ENCODE data around the gene PLAGL2. TPM values are rescaled to one million over a fixed set of nuclear protein-coding genes. Genes with fewer than 3 reads are reported as not detected.

PLAGL2 gene
- total and polyA plus RNA-seq, 2 donors (not counting 1 experiment from before 2014, with no cell fraction given), result 1.6 to 2.3 TPM

DNA sequence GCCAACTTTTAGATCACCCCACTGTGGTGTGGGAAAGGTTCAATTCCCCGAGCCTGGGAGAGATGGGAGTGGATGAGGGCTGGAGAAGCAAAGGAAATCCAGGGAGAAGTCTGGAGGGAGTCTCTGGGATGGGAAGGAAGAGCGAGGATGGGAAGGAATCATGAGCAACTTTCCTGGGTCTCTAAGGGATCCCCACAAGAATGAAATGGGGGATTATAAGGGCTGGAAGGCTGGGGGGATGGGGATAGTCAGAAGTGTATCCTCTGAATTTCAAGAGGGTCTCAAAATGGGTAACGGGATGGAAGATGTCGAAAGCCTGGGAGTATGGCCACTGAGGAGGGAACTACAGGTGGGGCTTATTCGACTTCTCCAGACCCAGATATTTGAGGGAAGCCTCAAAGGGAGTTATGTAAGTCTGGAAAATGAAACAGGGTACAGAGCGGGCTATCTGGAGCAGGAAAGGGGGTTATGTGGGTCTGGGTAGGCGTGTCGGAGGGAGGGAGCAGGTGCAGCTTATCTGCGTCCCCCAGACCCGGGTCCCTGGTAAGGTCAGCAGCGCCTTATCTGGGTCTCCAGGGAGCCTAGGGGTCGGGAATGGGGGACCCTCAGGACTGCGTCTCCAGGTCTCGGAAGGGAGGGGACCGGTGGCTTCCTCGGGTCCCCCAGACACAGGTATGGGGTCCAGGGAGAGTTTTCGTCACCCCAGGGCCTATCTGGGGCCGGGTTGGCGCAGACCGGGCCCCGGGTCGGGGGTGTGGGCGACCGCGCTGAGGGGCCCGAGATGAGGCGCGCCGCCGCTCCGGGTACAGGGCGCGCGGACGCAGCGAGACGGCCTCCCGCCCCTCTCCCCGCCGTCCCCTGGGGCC is 550 bp downstream of the PLAGL2 start:
- Histone ChIP-seq H3K4me3 (replicated peaks in 1 of 4; ENCODE audit: control extremely low read depth in 1 of 4, insufficient read depth in 1 of 4, low read depth in 3 of 4, low read length in 4 of 4) (peak overlapping the region; percentile 68 to 95 (median 90)), H3K9me3 (ENCODE audit: control insufficient read depth, insufficient read depth, low read depth, low read length) (no peaks in the 10 kb centered on the region), H3K4me2 (ENCODE audit: extremely low read depth, insufficient read depth, low read length) (peak overlapping the region; percentile 88), H3K27me3 (ENCODE audit: control insufficient read depth, insufficient read depth, low read length) (no peaks in the 10 kb centered on the region), H3K9ac (ENCODE audit: insufficient read depth, low read length) (peak overlapping the region; percentile 89), H3K27ac (ENCODE audit: insufficient read depth, low read length) (peak overlapping the region; percentile 66), H4K20me1 (ENCODE audit: control insufficient read depth, extremely low read depth, insufficient read depth, low read length) (no peaks in the 10 kb centered on the region), H3K4me1 (ENCODE audit: control insufficient read depth, extremely low read depth, insufficient read depth, low read length) (peaks cover 2% of the 10 kb centered on the region), H2AFZ (ENCODE audit: low read length) (peak overlapping the region; percentile 12), H3K79me2 (ENCODE audit: control insufficient read depth, insufficient read depth, low read length) (peaks cover 68% of the 10 kb centered on the region), H3K36me3 (ENCODE audit: control insufficient read depth, insufficient read depth, low read length) (peaks cover 2% of the 10 kb centered on the region)
- DNase-seq (ENCODE audit: low read depth in 2 of 2), result no peak
- no peak for TF ChIP-seq EZH2 (IDR thresholded peaks at IDR 0.05; ENCODE audit: low read length, missing control alignments)
- TF ChIP-seq, protein P1, sequence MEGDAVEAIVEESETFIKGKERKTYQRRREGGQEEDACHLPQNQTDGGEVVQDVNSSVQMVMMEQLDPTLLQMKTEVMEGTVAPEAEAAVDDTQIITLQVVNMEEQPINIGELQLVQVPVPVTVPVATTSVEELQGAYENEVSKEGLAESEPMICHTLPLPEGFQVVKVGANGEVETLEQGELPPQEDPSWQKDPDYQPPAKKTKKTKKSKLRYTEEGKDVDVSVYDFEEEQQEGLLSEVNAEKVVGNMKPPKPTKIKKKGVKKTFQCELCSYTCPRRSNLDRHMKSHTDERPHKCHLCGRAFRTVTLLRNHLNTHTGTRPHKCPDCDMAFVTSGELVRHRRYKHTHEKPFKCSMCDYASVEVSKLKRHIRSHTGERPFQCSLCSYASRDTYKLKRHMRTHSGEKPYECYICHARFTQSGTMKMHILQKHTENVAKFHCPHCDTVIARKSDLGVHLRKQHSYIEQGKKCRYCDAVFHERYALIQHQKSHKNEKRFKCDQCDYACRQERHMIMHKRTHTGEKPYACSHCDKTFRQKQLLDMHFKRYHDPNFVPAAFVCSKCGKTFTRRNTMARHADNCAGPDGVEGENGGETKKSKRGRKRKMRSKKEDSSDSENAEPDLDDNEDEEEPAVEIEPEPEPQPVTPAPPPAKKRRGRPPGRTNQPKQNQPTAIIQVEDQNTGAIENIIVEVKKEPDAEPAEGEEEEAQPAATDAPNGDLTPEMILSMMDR (conservative IDR thresholded peaks at IDR 0.05 in 1 of 2, IDR thresholded peaks at IDR 0.05 in 1 of 2; ENCODE audit: low read depth in 1 of 2, low read length in 2 of 2), result no peak

DNA sequence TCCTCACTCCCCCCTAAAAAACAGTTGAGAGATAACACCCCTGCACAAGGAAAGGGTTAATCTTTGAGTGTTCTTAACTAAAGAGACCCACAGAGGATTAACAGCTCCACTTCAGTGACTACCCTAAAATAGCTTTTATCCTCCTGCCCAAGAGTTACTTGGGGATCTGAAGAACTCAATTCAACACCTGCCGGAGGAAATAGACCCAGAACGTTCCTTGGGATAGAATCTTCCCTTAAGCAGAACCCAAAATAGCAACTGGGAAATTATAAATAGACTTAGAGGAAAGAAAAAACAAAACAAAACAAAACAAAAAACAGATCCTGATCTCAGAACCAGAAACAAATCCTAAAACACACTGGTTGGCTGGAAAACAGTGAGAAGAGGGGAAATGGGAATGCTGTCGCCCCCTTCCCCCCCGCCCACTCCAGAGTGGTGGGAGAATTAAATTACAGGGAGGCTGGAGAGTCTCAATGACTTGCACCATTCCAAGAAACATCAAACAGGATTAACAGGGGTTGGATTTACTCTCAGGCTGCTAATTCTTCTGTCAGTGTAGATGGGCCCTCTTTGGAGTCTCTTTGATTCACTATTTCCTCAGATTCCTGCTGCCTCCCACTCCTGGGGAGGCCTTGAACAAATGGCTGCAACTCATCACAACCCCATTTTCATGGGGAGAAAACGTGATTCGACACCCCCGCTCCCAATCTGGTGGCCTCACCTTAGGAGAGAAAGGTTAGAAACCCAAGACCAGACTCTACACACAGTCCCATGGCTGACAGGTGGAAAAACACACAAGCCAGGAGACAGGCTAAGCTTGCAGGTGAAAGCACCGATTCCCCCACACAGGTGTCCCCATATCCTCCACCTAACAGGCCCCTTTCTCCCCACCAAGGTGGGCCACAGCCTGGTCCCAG is 1.4 kb downstream of the PLAGL2 start:
- Histone ChIP-seq H3K4me3 (replicated peaks in 1 of 4; ENCODE audit: control extremely low read depth in 1 of 4, insufficient read depth in 1 of 4, low read depth in 3 of 4, low read length in 4 of 4) (peak overlapping the region; percentile 68 to 95 (median 90)), H3K36me3 (ENCODE audit: control insufficient read depth, insufficient read depth, low read length) (peaks cover 5% of the 10 kb centered on the region), H3K9ac (ENCODE audit: insufficient read depth, low read length) (peak overlapping the region; percentile 89), H4K20me1 (ENCODE audit: control insufficient read depth, extremely low read depth, insufficient read depth, low read length) (no peaks in the 10 kb centered on the region), H3K79me2 (ENCODE audit: control insufficient read depth, insufficient read depth, low read length) (peaks cover 74% of the 10 kb centered on the region), H3K27ac (ENCODE audit: insufficient read depth, low read length) (no peak overlapping the region), H3K9me3 (ENCODE audit: control insufficient read depth, insufficient read depth, low read depth, low read length) (no peaks in the 10 kb centered on the region), H3K4me1 (ENCODE audit: control insufficient read depth, extremely low read depth, insufficient read depth, low read length) (peaks cover 9% of the 10 kb centered on the region), H3K27me3 (ENCODE audit: control insufficient read depth, insufficient read depth, low read length) (no peaks in the 10 kb centered on the region), H2AFZ (ENCODE audit: low read length) (no peak overlapping the region), H3K4me2 (ENCODE audit: extremely low read depth, insufficient read depth, low read length) (peak overlapping the region; percentile 88)
- no peak for TF ChIP-seq EZH2 (IDR thresholded peaks at IDR 0.05; ENCODE audit: low read length, missing control alignments)
- no peak for DNase-seq (ENCODE audit: low read depth in 2 of 2)

DNA sequence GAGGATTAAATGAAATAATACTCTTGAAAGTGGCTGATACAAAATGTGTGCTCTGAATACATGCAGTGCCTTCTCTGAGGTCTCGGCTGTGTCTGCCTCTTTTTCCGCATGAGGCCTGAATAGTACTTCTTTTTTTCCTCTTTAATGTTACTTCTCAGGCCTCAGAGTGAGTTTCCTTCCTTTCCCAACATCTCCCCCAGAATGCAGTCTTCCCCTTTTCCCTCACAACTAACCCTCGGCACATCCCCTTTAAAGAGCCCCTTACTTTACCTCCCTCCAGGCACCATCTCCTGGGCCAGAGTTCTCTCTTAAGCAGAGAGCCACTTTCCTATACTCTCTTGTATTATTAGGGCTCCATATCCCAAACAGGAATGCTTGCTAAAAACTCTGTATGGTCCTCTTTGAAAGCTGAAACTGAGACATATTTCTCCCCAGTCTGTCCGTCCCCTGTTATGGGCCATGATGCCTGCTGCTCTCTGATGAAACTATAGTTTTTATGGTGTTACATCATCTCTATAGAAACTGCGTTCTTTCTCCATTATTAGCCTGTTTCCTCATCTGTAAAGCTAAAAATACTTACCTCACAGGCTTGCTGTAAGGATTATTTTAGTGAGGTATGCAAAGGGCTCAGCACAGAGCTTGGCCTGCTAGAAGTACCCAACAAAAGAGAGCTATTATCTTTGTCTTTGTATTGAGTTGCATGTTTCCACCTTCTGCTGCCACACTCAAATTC is 2.3 kb downstream of the PLAGL2 start:
- H3K27ac ChIP-seq (ENCODE audit: insufficient read depth, low read length), result no peak overlapping the region
- H3K9me3 ChIP-seq (ENCODE audit: control insufficient read depth, insufficient read depth, low read depth, low read length), result no peaks in the 10 kb centered on the region
- no peak for TF ChIP-seq EZH2 (IDR thresholded peaks at IDR 0.05; ENCODE audit: low read length, missing control alignments)
- TF ChIP-seq, protein P1 (conservative IDR thresholded peaks at IDR 0.05 in 1 of 2, IDR thresholded peaks at IDR 0.05 in 1 of 2; ENCODE audit: low read depth in 1 of 2, low read length in 2 of 2), result no peak
- DNase-seq (ENCODE audit: low read depth in 2 of 2), result peak in 1 of 2 donors; percentile 38
- H3K4me3 ChIP-seq (replicated peaks in 1 of 4; ENCODE audit: control extremely low read depth in 1 of 4, insufficient read depth in 1 of 4, low read depth in 3 of 4, low read length in 4 of 4), result peak overlapping the region in 2 of 4 experiments; percentile 92 to 95
- H4K20me1 ChIP-seq (ENCODE audit: control insufficient read depth, extremely low read depth, insufficient read depth, low read length), result no peaks in the 10 kb centered on the region
- H3K4me1 ChIP-seq (ENCODE audit: control insufficient read depth, extremely low read depth, insufficient read depth, low read length), result peaks cover 9% of the 10 kb centered on the region
- H2AFZ ChIP-seq (ENCODE audit: low read length), result no peak overlapping the region
- no peak overlapping the region for H3K9ac ChIP-seq (ENCODE audit: insufficient read depth, low read length)
- peaks cover 77% of the 10 kb centered on the region for H3K79me2 ChIP-seq (ENCODE audit: control insufficient read depth, insufficient read depth, low read length)
- H3K4me2 ChIP-seq (ENCODE audit: extremely low read depth, insufficient read depth, low read length), result peak overlapping the region; percentile 8
- H3K36me3 ChIP-seq (ENCODE audit: control insufficient read depth, insufficient read depth, low read length), result peaks cover 7% of the 10 kb centered on the region
- H3K27me3 ChIP-seq (ENCODE audit: control insufficient read depth, insufficient read depth, low read length), result no peaks in the 10 kb centered on the region

All from fibroblast of lung (primary cell).